ENCODE results near the gene APBA2. TPM values are rescaled to one million over a fixed set of nuclear protein-coding genes. Genes with fewer than 3 reads are reported as not detected.

APBA2 gene
- total and polyA plus RNA-seq, 10 of the 15 experiments (the other 5 are each of a cell fraction or from before 2014, with no cell fraction given): 0.06 to 0.26 (median 0.07) TPM; not detected in 7

DNA sequence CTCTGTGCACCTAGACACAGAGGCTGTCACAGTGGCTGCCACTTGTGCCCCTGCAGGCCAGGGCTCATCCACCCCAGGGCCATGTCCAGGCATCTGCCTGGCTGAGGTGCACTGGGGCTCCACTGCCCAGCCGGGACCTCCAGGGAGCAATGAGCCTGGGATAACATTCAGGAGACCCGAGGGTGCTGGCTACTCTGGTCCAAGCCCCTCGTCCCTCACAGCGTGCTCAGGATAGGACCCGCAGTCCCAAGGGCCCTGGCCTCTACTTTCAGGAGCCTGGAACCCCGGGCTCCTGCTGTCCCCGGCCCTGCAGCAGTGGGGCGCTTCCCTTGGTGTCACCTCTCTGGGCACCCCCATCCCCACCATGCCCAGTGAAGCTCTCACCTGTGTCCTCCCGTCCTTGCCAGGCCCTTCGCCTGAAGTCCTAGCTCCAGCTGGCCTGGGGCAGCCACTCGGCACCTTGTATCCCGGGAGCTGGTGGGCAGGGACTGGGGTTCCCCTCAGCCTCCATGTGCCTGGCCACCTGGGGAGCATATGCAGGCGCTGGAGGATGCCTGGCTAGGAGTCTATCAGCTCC, 226.0 kb downstream of the APBA2 start (continued):
- TF ChIP-seq SMC3 (IDR thresholded peaks at IDR 0.05; ENCODE audit: borderline replicate concordance, low read length) (no peak), ZNF207 (IDR thresholded peaks at IDR 0.05; ENCODE audit: borderline replicate concordance) (no peak)

DNA sequence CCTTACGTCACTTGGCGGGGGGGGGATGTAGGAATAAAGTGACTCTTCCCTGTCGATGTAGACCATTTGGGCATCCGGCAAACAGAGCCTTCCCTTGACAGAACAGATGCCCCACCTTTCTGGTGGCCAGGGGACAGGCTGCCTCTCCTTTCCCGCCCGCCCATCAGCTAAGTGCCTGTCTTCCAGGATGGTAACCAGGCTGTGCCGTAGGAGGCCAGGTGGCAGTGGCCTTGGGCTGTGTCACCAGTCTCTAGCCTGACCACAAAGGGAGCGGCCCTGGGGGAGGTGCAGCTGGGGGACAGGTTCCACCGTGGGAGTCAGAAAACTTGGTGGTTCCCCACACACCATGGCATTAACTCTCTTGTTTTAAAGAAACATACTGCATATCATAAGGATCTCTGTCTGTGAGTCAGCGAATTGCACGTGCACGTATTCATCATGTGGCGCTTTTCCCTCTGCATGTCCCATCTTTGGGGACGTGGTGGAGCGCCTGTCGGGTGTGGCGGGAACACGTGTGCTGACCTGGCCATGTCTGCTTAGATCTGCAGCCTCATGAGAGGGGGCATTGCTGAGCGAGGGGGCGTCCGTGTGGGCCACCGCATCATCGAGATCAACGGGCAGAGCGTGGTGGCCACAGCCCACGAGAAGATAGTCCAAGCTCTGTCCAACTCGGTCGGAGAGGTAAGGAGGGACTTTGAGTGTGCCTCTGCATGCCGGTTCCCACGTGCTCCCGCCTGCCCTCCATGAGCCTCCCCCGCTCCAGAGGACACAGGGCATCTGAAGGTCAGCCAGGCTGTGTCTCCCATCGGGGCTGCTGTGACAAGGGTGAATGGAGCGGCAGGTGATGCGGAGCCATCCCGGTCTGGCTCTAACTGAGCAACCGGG, 227.8 kb downstream of the APBA2 start:
- in situ Hi-C loops (cut with MboI): loop anchor here (25.0 kb wide), 1 partner anchor 949 kb away; no protein-coding TSS in a partner anchor
- intact Hi-C loops (cut with micrococcal nuclease; ENCODE audit: unreplicated experiment): no loop called here
- no peak for ATAC-seq
- Histone ChIP-seq H4K20me1 (ENCODE audit: control insufficient read depth, insufficient read depth) (no peaks in the 10 kb centered on the region), H3K4me1 (ENCODE audit: control insufficient read depth, insufficient read depth, low read length) (no peaks in the 10 kb centered on the region), H3K27me3 (replicated peaks in 1 of 2; ENCODE audit: control insufficient read depth in 2 of 2, insufficient read depth in 2 of 2, low read length in 1 of 2) (no peaks in the 10 kb centered on the region; a peak in 1 of 4 replicates), H3K4me2 (ENCODE audit: control insufficient read depth, insufficient read depth) (no peak overlapping the region), H3K4me3 (no peak overlapping the region), H3K79me2 (ENCODE audit: control insufficient read depth, insufficient read depth, low read length) (no peaks in the 10 kb centered on the region), H2AFZ (ENCODE audit: control insufficient read depth, low read depth, low read length) (no peak overlapping the region), H3K36me3 (ENCODE audit: control insufficient read depth in 2 of 2, insufficient read depth in 2 of 2, low read length in 1 of 2) (no peaks in the 10 kb centered on the region), H3K9ac (ENCODE audit: control insufficient read depth, insufficient read depth, low read length) (no peak overlapping the region), H3K9me3 (replicated peaks; ENCODE audit: control insufficient read depth, insufficient read depth, low read length) (no peaks in the 10 kb centered on the region), H3K27ac (ENCODE audit: control insufficient read depth, insufficient read depth) (no peak overlapping the region)
- POLR2A ChIA-PET: no interaction called here
- no TSS peak for BruUV-seq (replicated peaks)
- CTCF ChIA-PET: no interaction called here
- RAD21 ChIA-PET (ENCODE audit: unreplicated experiment): no interaction called here
- SMC1A ChIA-PET (ENCODE audit: uncharacterized antibody, unreplicated experiment): no interaction called here
- no peak for FAIRE-seq
- TF ChIP-seq YY1 (IDR thresholded peaks at IDR 0.05; ENCODE audit: low read depth, low read length) (no peak), STAT1 (conservative IDR thresholded peaks at IDR 0.05) (no peak), ZNF217 (IDR thresholded peaks at IDR 0.05) (no peak), EZH2 (IDR thresholded peaks at IDR 0.05; ENCODE audit: borderline replicate concordance, control insufficient read depth, low read depth, low read length) (no peak), FOXK2 (IDR thresholded peaks at IDR 0.05) (no peak), CHD1 (IDR thresholded peaks at IDR 0.05; ENCODE audit: low read depth, low read length) (no peak), SKIL (IDR thresholded peaks at IDR 0.05; ENCODE audit: low read depth, poor library complexity, severe bottlenecking) (no peak), ATF2 (IDR thresholded peaks at IDR 0.05; ENCODE audit: low read length) (no peak), ZBED1 (IDR thresholded peaks at IDR 0.05; ENCODE audit: borderline replicate concordance) (no peak)
- DNase-seq (ENCODE audit: low read depth, low spot score): no peak
- 54% methylated on average over 37 of the region's 37 CpGs for WGBS (ENCODE audit: insufficient coverage, insufficient replicate concordance, low lambda C conversion rate, missing lambda C conversion rate)
